MCF 10A (cell line): ENCODE measurements around the gene PYGL. TPM values are rescaled to one million over a fixed set of nuclear protein-coding genes. Genes with fewer than 3 reads are reported as not detected.
A peak's percentile ranks its signal among the peaks of the same experiment; 100 is the strongest.

ENCODE experiments used
- BruUV-seq: library from RNA; stranded (reverse); fragments of 400-500 nt; replicated peaks from 2 replicates; lab custom pipeline; 2021; lab: Mats Ljungman, UMichigan
- CTCF ChIA-PET: fragments of 300-600 bp; sonication (Branson Sonifier 250); formaldehyde crosslinking; extraction: SDS; loops from one replicate; lab custom pipeline; 2021; ENCODE audit warnings: antibody characterized with exemption, inconsistent platforms; lab: Yijun Ruan, JAX
- POLR2A ChIA-PET: fragments of 300-600, 350-650 bp; sonication (Branson Sonifier 250); formaldehyde crosslinking; extraction: SDS; loops from one replicate; lab custom pipeline; 2020; ENCODE audit warnings: antibody characterized with exemption, inconsistent platforms; lab: Yijun Ruan, JAX
- DNase-seq: peaks from one replicate; pipeline ENCODE4 v3.0.0-alpha.2; 2018; ENCODE audit not compliant: unreplicated experiment
- H3K27ac Mint-ChIP-seq: one replicate; pipeline ENCODE4 v1.8.0; 2022; ENCODE audit warnings: mild to moderate bottlenecking, low read depth, mixed read lengths; ENCODE audit not compliant: unreplicated experiment
- H3K27me3 Mint-ChIP-seq: one replicate; pipeline ENCODE4 v1.8.0; 2022; ENCODE audit warnings: mixed read lengths; ENCODE audit not compliant: insufficient read depth, unreplicated experiment
- H3K36me3 Mint-ChIP-seq: one replicate; pipeline ENCODE4 v1.8.0; 2022; ENCODE audit warnings: mild to moderate bottlenecking, moderate library complexity, mixed read lengths; ENCODE audit not compliant: insufficient read depth, unreplicated experiment
- H3K4me1 Mint-ChIP-seq: one replicate; pipeline ENCODE4 v1.8.0; 2022; ENCODE audit warnings: mixed read lengths; ENCODE audit not compliant: insufficient read depth, unreplicated experiment
- H3K4me3 Mint-ChIP-seq: one replicate; pipeline ENCODE4 v1.8.0; 2022; ENCODE audit warnings: mild to moderate bottlenecking, moderate library complexity, mixed read lengths; ENCODE audit not compliant: unreplicated experiment
- H3K9me3 Mint-ChIP-seq: one replicate; pipeline ENCODE4 v1.8.0; 2022; ENCODE audit warnings: mixed read lengths; ENCODE audit not compliant: unreplicated experiment
- intact Hi-C: fragments of 100-400 bp; cut with micrococcal nuclease; formaldehyde crosslinking; loops from 2 replicates; pipeline ENCODE4 v1.14.1; 2022
- total RNA-seq: library from RNA; stranded (reverse); gene quantifications from 2 replicates; pipeline ENCODE4 v1.2.3, GENCODE V29; 2022
- TF ChIP-seq, protein P1 (sequence below): fragments of 200-600 bp; IDR thresholded peaks from one replicate; pipeline ENCODE4 v1.8.0; 2022; ENCODE audit warnings: antibody characterized with exemption, mild to moderate bottlenecking; ENCODE audit not compliant: unreplicated experiment

The PYGL gene
- total RNA-seq, 1 experiment from 2014 or later, result 87.3 TPM

DNA sequence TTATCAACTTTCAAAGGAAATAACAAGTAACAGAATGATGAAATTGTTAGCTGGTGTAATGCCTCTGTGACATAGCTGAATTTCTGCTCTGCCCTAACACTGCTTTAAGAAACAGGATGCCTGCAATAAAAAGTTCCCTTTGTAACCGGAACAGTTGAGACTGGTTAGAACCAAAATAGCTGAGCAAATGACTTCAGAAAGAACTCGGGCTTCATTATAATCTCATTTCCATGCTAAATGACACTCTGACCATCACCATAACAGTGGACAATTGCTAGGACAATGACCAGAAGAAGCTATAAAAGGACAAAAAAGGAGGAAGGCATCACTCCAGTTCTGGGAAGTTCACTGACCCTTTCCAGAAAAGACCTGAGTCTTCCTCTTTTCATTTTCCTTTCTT lies 23.5 kb upstream of the PYGL start:
- no peak overlapping the region for H3K4me3 Mint-ChIP-seq
- POLR2A ChIA-PET, result no interaction called here

DNA sequence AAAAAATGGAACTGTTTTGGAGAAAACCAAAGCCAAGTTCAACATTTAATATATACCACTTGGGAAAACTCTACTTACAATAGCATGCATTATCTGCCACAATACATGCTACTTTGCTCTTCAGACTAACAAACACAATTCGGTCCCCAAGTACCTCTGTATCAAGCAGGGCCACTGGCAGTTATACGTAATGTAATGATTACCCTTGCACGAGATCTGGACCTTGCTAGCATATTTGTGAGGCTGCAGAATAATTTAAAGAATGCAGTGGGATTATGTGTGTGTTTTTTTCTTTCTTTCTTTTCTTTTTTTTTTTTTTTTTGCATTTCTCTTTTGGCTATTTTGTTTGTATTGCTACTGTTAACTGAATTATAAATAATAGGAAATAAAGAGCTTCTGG lies 22.8 kb upstream of the PYGL start:
- TF ChIP-seq, protein P1, sequence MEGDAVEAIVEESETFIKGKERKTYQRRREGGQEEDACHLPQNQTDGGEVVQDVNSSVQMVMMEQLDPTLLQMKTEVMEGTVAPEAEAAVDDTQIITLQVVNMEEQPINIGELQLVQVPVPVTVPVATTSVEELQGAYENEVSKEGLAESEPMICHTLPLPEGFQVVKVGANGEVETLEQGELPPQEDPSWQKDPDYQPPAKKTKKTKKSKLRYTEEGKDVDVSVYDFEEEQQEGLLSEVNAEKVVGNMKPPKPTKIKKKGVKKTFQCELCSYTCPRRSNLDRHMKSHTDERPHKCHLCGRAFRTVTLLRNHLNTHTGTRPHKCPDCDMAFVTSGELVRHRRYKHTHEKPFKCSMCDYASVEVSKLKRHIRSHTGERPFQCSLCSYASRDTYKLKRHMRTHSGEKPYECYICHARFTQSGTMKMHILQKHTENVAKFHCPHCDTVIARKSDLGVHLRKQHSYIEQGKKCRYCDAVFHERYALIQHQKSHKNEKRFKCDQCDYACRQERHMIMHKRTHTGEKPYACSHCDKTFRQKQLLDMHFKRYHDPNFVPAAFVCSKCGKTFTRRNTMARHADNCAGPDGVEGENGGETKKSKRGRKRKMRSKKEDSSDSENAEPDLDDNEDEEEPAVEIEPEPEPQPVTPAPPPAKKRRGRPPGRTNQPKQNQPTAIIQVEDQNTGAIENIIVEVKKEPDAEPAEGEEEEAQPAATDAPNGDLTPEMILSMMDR, result no peak
- H3K27me3 Mint-ChIP-seq, result no peaks in the 10 kb centered on the region
- no peaks in the 10 kb centered on the region for H3K36me3 Mint-ChIP-seq
- H3K4me3 Mint-ChIP-seq, result no peak overlapping the region
- ChIA-PET POLR2A (interaction anchor here (1.1 kb wide), 1 partner anchor 12 kb away, joined by 4 read pairs; no protein-coding TSS in a partner anchor), CTCF (interaction anchor here (1.2 kb wide), 1 partner anchor 13 kb away, joined by 7 read pairs; no protein-coding TSS in a partner anchor)
- H3K4me1 Mint-ChIP-seq, result peaks cover 7% of the 10 kb centered on the region
- H3K9me3 Mint-ChIP-seq, result no peaks in the 10 kb centered on the region
- no peak for DNase-seq
- intact Hi-C loops, result no loop called here
- BruUV-seq, result no TSS peak
- H3K27ac Mint-ChIP-seq, result no peak overlapping the region

More for the DNA sequence above, 23.5 kb upstream of the PYGL start:
- TF ChIP-seq, protein P1, result no peak
- Mint-ChIP-seq H3K27me3 (no peaks in the 10 kb centered on the region), H3K4me1 (peaks cover 7% of the 10 kb centered on the region), H3K9me3 (no peaks in the 10 kb centered on the region), H3K36me3 (no peaks in the 10 kb centered on the region), H3K27ac (no peak overlapping the region)
- DNase-seq, result no peak
- intact Hi-C loops, result no loop called here
- CTCF ChIA-PET, result interaction anchor here (0.6 to 1.2 kb wide), 2 partner anchors 13 to 134 kb away, joined by 3 to 7 read pairs; no protein-coding TSS in a partner anchor
- no TSS peak for BruUV-seq

DNA sequence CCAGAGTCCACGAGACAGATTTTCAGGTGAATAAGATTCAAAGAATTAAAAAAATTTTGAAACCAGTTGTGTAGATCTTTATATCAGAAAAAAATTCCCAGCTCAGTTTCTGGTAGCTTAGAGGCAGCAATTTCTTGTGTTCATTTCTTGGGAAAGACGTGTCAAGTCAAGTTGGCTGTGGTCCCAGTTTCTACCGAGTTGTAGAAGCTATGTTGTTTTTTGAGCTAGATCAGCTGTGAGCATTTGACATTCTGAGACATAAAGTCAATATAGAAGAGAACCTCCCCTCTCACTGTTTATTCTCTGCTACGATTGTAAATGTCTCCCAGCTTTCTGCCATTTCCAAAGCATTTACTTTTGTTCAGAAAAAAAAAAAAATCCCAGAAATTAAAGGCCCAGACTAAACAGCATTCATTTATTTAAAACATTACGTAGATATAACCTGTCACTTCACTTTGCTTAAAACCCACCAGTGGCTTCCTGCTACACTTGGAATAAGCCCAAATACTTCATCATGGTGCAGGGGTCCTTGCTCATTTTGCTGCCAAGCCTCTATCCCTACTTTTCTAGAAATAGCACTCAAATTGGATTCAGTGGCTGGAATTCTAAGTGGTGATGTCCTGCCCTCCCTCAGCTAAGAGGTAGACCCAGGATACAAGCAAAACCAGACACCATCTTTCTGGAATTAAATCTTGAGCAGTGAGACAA lies 20.6 kb upstream of the PYGL start:
- intact Hi-C loops, result loop anchor here (1.0 kb wide), 1 partner anchor 10 kb away; no protein-coding TSS in a partner anchor
- peak; percentile 96 for DNase-seq
- Mint-ChIP-seq H3K27ac (peak overlapping the region; percentile 29), H3K4me1 (peaks cover 16% of the 10 kb centered on the region), H3K27me3 (no peaks in the 10 kb centered on the region), H3K9me3 (no peaks in the 10 kb centered on the region), H3K36me3 (no peaks in the 10 kb centered on the region), H3K4me3 (no peak overlapping the region)
- BruUV-seq, result no TSS peak
- ChIA-PET POLR2A (interaction anchor here (0.6 to 2.2 kb wide), 8 partner anchors 9 to 275 kb away, joined by 3 to 12 read pairs (median 4); partner anchors contain the start of genes PYGL and TMX1), CTCF (interaction anchor here (0.6 to 1.9 kb wide), 6 partner anchors 9 to 269 kb away, joined by 3 to 11 read pairs (median 4); no protein-coding TSS in a partner anchor)
- TF ChIP-seq, protein P1, result no peak

DNA sequence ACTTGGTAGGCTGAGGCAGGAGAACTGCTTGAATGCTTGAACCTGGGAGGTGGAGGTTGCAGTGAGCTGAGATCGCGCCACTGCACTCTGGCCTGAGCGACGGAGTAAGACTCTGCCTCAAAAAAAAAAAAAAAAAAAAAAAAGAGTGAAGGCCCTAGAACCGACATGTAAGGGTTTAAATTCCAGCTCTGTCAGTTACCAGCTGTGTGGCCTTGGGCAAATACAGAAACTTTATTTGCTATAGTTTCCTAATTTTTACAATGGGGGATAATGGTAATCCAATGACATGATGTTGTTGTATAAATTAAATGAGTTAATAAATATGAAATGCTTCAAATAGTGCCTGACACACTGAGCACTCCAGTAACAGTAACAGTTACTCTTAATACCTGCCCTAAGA lies 19.6 kb upstream of the PYGL start:
- intact Hi-C loops, result loop anchor here (1.0 kb wide), 1 partner anchor 9 kb away; no protein-coding TSS in a partner anchor
- H3K27ac Mint-ChIP-seq, result no peak overlapping the region
- H3K36me3 Mint-ChIP-seq, result no peaks in the 10 kb centered on the region

More for the DNA sequence above, 19.6 kb upstream of the PYGL start:
- CTCF ChIA-PET, result interaction anchor here (0.8 to 1.9 kb wide), 4 partner anchors 8 to 257 kb away, joined by 3 to 11 read pairs (median 4); no protein-coding TSS in a partner anchor
- POLR2A ChIA-PET, result interaction anchor here (1.0 to 2.2 kb wide), 4 partner anchors 8 to 276 kb away, joined by 4 to 12 read pairs (median 8); partner anchors contain the start of genes PYGL and TMX1
- H3K27me3 Mint-ChIP-seq, result no peaks in the 10 kb centered on the region
- peaks cover 16% of the 10 kb centered on the region for H3K4me1 Mint-ChIP-seq
- H3K9me3 Mint-ChIP-seq, result no peaks in the 10 kb centered on the region
- no TSS peak for BruUV-seq
- no peak for DNase-seq
- no peak overlapping the region for H3K4me3 Mint-ChIP-seq
- TF ChIP-seq, protein P1, result no peak
